Activated T-cell treated with anti-CD3 and anti-CD28 coated beads for 1 hour (primary cell): ENCODE results near the gene PHRF1.
A peak's percentile ranks its signal among the peaks of the same experiment; 100 is the strongest.

ENCODE experiments used
- DNase-seq: peaks from one replicate; pipeline ENCODE4 v3.0.0-alpha.2; 2020; ENCODE audit warnings: low read depth

The PHRF1 gene

GRCh38 chr11:575313-575995, 816 bp upstream of the PHRF1 start:
- no peak for DNase-seq

DNA sequence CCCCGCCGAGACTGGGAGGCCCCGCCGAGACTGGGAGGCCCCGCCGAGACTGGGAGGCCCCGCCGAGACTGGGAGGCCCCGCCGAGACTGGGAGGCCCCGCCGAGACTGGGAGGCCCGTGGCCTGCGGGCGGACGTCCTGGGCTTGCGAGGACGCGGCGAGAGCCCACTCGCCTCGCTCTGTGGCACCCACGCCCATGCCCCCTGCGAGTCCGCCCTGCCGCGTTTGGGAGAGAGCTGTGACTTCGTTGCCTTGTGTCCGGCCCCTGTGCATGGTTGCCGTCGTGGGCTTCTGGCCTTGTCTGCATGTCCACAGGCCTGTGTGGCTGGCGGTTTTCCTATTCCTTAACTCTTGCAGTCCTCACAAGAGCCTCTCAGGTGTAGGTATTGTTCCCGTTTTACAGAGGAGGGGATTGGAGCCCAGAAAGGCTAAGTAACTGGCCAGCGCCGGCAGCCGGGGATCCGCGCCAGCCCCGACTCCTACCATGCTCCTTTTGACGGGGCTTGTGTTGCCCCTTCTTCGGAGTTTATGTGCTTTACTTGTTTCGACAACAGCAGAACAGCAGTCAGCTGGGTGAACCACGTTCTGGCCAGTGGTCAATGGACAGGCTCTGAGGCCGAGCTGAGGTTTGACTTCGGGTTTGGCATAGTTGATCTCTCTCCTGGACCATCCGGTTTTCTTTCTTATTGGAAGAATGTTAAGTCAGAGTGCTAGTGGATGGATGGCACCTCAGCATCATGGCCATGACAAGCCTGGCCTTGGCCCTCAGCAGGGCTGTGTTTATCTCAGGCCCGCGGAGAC, 741 bp downstream of the PHRF1 start:
- DNase-seq, result no peak

GRCh38 chr11:577611-577894, 1.3 kb downstream of the PHRF1 start:
- no peak for DNase-seq

DNA sequence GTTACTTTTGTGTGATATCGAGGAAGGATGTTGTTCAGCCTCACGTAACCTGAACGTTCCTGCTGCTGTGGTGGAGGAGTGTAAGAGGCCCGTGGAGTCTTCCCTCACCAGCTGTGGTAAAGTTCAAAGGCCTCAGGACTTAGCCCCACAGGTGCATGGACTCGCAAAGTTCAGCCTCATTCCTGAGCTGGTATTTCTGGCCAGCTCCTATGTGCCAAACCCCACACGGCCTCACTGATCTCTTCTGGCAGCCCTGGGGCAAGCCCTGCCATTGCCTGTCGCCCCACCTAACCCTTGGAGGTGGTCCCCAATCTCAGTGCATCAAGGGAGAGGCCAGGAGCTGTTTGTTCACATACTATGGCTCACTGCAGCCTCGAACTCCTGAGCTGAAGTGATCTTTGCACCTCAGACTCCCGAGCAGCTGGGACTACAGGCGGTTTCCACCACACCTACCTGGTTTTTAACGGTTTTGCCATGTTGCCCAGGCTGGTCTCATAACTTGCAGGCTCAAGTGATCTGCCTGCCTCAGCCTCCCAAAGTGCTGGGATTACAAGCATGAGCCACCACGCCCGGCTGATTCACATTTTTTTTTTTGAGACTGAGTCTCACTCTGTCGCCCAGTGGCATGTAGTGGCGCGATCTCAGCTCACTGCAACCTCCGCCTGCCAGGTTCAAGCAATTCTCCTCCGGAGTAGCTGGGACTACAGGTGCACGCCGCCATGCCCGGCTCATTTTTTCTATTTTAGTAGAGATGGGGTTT, 2.2 kb downstream of the PHRF1 start:
- no peak for DNase-seq

DNA sequence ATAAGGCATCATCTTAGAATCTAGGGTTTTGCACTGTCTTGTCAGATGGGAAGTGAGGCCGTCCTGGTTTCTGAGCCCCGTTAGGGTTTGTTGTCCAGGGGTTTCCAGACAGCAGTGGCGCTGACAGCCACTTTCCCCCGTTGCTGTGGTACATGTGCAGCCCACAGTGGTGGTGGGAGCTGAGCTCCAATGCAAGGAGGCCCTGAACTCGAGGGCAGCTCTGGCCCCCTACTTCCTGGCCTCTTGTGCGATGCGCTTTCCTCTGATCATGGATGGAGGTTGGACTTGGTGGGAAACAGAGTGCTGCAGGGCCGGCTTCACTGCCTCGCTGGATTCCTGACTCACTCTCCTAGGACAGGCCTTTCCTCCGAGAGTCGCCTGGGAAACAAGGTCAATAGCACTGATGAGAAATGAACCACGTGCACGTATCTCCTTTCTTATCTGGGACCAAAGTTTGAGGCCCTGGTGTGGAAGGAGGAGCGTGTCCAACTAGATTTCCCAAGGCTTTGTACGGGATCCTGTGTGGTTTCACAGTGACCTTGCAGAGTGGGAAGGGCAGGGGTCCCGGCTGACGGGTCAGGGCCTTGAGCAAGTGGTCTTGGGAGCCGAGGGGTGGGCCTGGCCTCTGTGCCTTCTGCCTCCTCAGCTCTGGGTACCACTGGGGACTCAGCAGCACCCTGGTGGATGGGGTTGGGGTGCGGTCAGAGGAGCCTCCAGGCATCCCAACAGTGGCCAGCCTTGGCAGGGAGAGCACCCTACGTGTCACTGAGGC, 3.7 kb downstream of the PHRF1 start:
- no peak for DNase-seq

- no peak for DNase-seq
These were observed 5.1 kb downstream of the PHRF1 start for GRCh38 chr11:581342-581741.

GRCh38 chr11:581752-582151, 5.5 kb downstream of the PHRF1 start:
- DNase-seq, result no peak

DNA sequence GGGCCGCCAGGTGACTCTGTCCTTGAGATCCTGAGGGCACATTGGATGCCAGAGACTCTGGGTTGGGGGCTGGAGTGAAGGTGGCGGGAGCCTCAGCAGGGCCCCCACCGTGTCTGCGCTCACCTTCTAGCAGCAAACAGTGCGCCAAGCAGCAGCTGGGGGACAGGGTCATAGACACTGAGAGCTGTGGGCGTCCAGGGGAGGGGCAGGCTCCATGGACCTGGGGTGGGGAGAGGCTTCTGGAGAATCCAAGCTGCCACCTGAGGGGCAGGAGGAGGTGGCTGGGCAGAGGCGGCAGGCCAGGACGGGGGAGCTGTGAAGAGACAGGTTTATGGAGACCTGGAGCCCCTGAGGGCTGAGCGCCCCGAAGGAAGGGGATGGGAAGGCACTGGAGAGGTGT, 8.0 kb downstream of the PHRF1 start:
- DNase-seq, result no peak

DNA sequence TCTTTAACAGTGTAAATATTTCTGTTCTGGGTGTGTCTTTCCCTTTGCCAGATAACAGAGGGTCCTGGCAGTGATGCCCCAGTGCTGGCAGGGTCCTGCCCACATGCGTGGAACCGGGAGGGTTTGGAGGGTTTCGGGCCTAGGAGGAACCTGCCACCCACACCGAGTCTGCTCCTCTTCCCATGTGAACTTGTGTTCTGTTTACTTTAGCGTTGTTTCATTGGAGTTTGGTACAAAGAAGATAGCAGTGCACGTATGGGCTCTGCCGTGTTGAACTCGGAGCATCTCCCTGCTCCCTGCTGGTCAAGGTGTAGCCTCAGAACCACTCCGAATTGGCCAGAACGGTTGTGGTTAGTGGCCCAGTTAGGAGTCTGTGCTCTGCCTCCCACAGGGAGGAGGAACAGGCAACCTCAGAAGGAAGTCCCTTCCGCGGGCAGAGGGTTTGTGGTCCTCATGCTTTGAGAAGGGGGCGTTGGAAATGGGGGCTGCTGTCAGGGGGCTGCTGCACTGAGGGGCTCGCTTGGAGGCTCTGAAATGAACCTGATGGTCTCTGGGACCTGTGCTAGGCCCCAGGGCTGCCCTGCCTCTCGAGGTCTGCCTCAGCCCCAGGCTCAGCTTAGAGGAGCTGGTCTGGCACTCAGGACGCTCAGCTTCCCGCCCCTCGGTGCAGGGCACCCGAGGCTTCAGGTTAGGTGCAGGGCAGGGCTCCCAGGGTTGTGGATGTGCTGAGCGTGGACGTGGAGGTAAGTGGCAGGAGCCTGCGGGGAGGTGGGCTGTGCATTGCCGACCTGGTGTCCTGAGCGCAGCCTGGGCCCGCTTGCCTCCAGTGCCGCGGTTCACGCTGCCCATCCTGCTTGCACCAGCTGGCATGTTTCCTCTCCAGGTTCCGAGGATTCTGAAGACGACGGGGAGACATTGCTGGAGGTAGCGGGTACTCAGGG, 10.4 kb downstream of the PHRF1 start:
- no peak for DNase-seq

GRCh38 chr11:587546-587945, 11.3 kb downstream of the PHRF1 start:
- no peak for DNase-seq

GRCh38 chr11:587978-588380, 11.7 kb downstream of the PHRF1 start:
- DNase-seq, result peak; percentile 45

DNA sequence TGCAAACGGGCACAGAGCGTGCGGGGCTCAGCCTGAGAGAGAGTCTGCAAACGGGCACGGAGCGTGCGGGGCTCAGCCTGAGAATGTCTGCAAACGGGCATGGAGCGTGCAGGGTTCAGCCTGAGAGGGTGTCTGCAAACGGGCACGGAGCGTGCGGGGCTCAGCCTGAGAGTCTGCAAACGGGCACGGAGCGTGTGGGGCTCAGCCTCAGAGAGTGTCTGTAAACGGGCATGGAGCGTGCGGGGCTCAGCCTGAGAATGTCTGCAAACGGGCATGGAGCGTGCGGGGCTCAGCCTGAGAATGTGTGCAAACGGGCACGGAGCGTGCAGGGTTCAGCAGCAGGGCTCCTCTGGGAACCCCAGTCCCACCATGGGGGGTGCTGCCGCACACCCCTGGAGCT, 13.5 kb downstream of the PHRF1 start:
- DNase-seq, result no peak

- DNase-seq, result no peak
These were observed 14.7 kb downstream of the PHRF1 start for GRCh38 chr11:590997-591396.

DNA sequence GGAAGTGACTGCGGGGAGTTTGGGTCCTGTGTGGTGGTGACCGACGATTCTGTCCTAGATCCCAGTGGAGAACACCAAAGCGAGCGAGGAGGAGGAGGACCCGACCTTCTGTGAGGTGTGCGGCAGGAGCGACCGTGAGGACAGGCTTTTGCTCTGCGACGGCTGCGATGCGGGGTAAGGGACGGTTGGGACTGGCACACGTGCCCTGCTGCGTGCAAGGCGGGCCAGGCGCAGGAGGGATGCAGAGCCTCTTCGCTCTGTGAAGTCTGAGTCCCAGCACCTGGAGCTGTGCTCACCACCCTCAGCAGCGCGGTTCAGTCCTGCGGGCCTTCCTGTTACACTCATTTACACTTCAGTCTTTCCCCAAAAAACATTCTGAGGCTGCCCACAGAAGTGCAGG, 16.2 kb downstream of the PHRF1 start:
- DNase-seq, result no peak

- no peak for DNase-seq
These were observed 16.6 kb downstream of the PHRF1 start for GRCh38 chr11:592918-593317.

DNA sequence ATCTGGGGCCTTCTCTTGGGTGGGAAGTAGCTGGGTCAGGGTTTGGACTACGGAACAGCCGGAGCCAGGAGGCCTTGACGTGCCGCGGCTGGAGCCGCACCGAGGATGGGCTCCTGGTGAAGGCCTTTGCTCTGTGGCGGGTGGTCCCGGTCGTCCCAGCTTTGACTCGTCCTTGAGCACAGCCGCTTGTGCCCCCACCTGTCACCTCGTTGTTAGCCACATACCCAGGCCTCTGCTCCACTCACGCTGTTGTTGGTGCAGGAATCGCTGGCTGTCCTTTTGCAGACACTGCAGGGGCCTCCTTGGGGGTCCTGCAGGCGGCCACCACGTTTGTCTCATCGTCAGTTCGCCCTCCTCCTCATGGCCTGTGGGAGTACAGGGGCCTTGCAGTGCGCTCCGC, 17.1 kb downstream of the PHRF1 start:
- DNase-seq, result no peak

DNA sequence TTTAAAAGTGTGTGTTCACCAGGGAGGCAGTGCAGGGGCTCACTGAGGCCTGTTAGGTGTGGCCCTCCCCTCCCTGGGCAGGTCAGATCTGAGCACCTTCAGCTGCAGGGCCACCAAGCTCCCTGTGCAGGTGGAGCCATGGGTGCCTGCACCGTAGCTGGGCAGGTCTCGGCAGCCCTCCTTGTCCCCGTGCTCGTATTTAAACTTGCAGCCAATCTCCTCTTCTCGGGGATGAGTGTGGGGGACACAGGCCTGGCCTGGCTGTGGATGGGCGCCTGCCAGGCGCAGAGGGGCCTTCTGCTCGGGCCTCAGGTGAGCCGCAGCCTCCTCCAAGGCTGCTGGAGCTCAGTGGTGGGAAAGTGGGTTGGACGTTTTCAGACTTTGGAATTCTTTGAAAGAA, 19.1 kb downstream of the PHRF1 start:
- no peak for DNase-seq

GRCh38 chr11:596374-596773, 20.1 kb downstream of the PHRF1 start:
- no peak for DNase-seq

GRCh38 chr11:597166-597725, 21.0 kb downstream of the PHRF1 start:
- no peak for DNase-seq

GRCh38 chr11:598005-598680, 21.9 kb downstream of the PHRF1 start:
- DNase-seq, result no peak
